GM04503 (cell line): ENCODE measurements around the gene MPND.
"Not testable (repeated sequence)": the region's sequence is repeated elsewhere in the genome, so short reads cannot be mapped to it uniquely, and the experiment has no call there.

Source experiments
- DNase-seq: peaks from one replicate; pipeline ENCODE4 v3.0.0-alpha.2; 2012; ENCODE audit warnings: low read depth

MPND gene

GRCh38 chr19:4347521-4347920 lies 4.2 kb downstream of the MPND start:
- no peak for DNase-seq

GRCh38 chr19:4349225-4349624 lies 5.9 kb downstream of the MPND start:
- not testable (repeated sequence) for DNase-seq

- no peak for DNase-seq
Measured at GRCh38 chr19:4350111-4350510, 6.7 kb downstream of the MPND start.

- no peak for DNase-seq
Measured at GRCh38 chr19:4350726-4351125, 7.4 kb downstream of the MPND start.

GRCh38 chr19:4352701-4353121 lies 9.3 kb downstream of the MPND start:
- no peak for DNase-seq

GRCh38 chr19:4354282-4354681 lies 10.9 kb downstream of the MPND start:
- DNase-seq: no peak

- no peak for DNase-seq
Measured at GRCh38 chr19:4354897-4355296, 11.5 kb downstream of the MPND start.

GRCh38 chr19:4357095-4357797 lies 13.9 kb downstream of the MPND start:
- DNase-seq: no peak

- no peak for DNase-seq
Measured at GRCh38 chr19:4357921-4358326, 14.6 kb downstream of the MPND start.

GRCh38 chr19:4358709-4359626 lies 15.6 kb downstream of the MPND start:
- no peak for DNase-seq

GRCh38 chr19:4359627-4360000 lies 16.3 kb downstream of the MPND start:
- DNase-seq: no peak

- DNase-seq: no peak
Measured at GRCh38 chr19:4360081-4360569, 16.8 kb downstream of the MPND start.

GRCh38 chr19:4360641-4361151 lies 17.3 kb downstream of the MPND start:
- no peak for DNase-seq

GRCh38 chr19:4361152-4362046 lies 18.0 kb downstream of the MPND start:
- DNase-seq: no peak

GRCh38 chr19:4362101-4362828 lies 18.9 kb downstream of the MPND start:
- DNase-seq: no peak

GRCh38 chr19:4362831-4363545 lies 19.6 kb downstream of the MPND start:
- no peak for DNase-seq

GRCh38 chr19:4363571-4364304 lies 20.4 kb downstream of the MPND start:
- DNase-seq: no peak

- DNase-seq: no peak
Measured at GRCh38 chr19:4365341-4365740, 22.0 kb downstream of the MPND start.

- no peak for DNase-seq
Measured at GRCh38 chr19:4365791-4366665, 22.7 kb downstream of the MPND start.
